ENCODE results near the gene MRPL50.
"Not testable (repeated sequence)": the region's sequence is repeated elsewhere in the genome, so short reads cannot be mapped to it uniquely, and the experiment has no call there.

Gene MRPL50

DNA sequence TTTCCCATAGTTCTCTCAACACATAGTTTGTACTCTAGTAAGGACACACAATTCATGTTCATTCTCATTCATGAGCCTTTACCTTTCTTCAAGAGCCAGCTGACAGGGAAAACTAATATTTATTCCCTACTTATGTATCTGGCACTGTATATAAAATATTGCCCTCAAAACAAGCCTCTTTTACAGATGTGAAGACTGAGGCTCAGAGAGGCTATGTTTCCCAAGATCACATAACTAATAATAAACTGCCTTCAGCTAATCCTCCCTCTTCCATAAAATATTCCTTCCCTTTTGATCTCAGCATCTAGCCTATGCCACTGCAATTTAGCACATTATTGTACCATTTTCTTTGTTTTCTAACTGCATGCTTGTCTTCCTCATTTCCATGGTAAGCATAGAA lies 19.0 kb upstream of the MRPL50 start:
- no peak for DNase-seq

- DNase-seq = no peak
These were observed 17.2 kb upstream of the MRPL50 start for GRCh38 chr9:101415578-101415977.

DNA sequence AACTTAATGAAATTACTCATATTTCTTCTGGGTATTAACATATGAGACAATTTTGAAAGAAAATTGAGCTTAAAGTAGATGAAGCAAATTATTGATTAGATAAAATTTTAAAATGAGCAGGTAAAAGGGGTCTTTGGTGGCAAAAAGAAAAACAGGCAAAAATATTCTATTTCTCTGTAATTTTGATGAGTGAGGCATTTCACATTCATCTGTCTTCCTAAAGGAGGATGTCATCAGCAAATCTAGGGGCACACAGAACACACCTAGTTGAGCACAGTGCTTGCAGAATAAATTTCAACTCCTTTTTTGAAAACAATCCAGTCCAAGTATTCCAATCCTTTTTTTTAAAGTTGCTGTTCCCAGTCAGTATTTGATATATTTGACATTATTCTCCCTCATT lies 16.4 kb upstream of the MRPL50 start:
- DNase-seq = no peak

GRCh38 chr9:101409079-101409477 lies 10.7 kb upstream of the MRPL50 start:
- DNase-seq = no peak

GRCh38 chr9:101408374-101409078 lies 10.1 kb upstream of the MRPL50 start:
- no peak for DNase-seq

DNA sequence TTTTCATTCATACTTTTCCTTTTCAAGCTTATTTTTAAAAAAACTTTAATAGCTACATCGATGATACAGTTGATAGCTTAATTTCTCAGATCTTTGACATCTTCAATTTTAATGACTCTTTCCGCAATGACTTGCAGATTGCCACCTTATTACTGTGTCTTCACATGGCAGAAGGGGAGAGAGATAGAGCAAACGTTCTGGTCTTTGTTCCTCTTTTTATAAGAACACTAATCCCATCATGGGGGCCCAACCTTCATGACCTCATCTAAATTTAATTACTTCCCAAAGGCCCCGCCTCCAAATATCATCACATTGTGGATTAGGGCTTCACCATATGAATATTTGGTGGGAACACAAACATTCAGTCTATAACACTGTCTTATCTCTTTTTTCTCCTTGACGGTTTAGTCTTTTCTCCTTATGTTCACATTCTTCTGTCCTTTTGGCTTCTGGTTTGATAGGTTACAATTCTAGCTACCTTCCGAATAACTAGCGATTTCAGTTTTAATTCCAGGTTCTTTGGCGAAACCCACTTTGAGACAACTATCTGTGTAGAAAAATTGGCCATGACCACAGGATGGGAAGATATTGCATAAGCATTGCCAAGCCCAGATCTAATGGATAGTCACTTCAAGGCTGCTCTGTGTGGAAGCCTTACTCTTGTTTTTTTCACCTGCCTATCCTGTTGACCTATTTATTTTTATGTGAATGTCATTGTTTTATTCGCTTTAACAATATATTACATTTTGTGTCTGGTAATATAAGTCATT lies 5.3 kb upstream of the MRPL50 start:
- no peak for DNase-seq

GRCh38 chr9:101400120-101400519 lies 1.7 kb upstream of the MRPL50 start:
- DNase-seq = no peak

GRCh38 chr9:101399643-101399970 lies 1.2 kb upstream of the MRPL50 start:
- no peak for DNase-seq

- no peak for DNase-seq
These were observed 668 bp upstream of the MRPL50 start for GRCh38 chr9:101398930-101399642.

DNA sequence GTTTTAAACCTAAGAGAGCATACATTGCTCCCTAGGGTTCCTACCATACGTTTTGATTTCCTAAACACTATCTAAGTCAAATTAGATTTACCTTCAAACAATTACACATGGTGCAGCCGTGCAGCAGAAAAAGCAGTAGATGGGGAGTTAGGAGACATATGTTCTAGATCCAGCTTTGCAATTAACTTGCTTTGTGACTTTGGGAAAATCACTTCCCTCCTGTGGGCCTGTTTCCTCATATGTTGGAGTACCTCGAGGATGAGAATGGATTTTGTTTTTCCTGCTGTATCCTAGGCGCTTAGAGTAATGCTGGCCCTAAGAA lies 711 bp downstream of the MRPL50 start:
- no peak for DNase-seq

DNA sequence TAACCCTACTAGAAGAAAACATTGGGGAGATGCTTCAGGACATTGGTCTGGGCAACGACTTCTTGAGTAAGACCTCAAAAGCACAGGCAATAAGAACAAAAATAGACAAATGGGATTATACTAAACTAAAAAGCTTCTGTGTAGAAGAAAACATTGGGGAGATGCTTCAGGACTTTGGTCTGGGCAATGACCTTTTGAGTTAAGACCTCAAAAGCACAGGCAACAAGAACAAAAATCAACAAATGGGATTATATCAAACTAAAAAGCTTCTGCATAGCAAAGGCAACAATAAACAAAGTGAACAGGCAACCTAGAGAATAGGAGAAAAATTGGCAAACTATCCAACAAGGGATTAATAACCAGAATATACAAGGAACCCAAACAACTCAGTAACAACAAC lies 3.7 kb downstream of the MRPL50 start:
- DNase-seq = no peak

- no peak for DNase-seq
These were observed 5.3 kb downstream of the MRPL50 start for GRCh38 chr9:101393135-101393534.

- DNase-seq = no peak
These were observed 9.9 kb downstream of the MRPL50 start for GRCh38 chr9:101388507-101388993.

DNA sequence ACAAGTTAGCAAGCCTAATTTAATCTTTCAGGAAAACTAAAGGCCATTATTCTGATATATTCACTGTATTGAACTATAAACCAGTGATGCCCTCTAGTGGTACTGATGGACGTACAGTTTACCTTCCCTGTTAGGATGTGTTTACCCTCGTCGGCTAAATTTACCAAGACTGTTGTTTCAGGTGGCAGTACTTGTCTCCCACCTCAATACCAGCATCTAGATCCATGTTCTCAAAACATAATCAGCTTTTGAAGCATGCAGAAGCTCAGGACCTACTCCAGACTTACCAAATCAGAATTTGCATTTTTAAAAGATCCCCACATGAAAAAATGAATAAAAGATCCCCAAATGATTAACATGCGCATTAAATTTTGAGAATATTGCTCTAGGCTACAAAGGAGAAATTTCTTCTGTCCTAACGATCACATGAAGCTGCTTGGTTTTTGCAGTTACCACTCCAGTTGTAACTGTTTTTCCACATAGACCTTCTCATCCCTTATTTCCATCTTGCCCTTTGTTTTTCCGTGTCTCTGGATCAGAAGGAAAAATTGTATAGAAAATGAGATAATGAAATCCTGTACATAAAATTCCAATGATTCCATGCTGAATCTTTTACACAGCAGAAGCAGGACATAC lies 10.4 kb downstream of the MRPL50 start:
- no peak for DNase-seq

- DNase-seq = not testable (repeated sequence)
These were observed 13.4 kb downstream of the MRPL50 start, which contains the start of gene BAAT for GRCh38 chr9:101384873-101385536. BAAT (minus strand) TSS chr9:101385006; CDS start chr9:101371404, 13,602 bp downstream.

DNA sequence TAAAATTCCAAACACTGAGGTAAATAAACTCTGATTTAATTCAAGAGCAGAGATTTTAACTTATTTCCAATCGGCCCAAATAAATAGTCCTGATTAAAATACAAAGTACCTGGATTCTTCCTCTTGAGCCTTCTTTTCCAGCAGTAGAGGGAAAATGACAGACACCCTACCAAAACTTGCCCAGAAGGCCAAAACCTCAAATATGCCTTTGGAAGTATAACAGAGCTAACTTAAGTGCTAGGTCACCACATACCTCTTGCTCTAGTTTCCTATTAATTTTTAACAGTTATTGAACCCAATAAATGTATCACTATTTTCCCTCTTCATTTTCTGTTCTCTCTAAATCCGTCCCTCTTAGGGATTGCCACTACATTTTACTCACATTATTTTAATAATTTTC lies 15.1 kb downstream of the MRPL50 start:
- DNase-seq = no peak

GRCh38 chr9:101381833-101382342 lies 16.5 kb downstream of the MRPL50 start:
- DNase-seq = no peak

- no peak for DNase-seq
These were observed 17.3 kb downstream of the MRPL50 start for GRCh38 chr9:101381118-101381517.

GRCh38 chr9:101380295-101380694 lies 18.1 kb downstream of the MRPL50 start:
- DNase-seq = no peak

GRCh38 chr9:101376111-101376848 lies 22.1 kb downstream of the MRPL50 start:
- no peak for DNase-seq

GRCh38 chr9:101375546-101375945 lies 22.9 kb downstream of the MRPL50 start:
- no peak for DNase-seq
